ENCODE measurements around the gene ACTN3. TPM values are rescaled to one million over a fixed set of nuclear protein-coding genes. Genes with fewer than 3 reads are reported as not detected.

Gene ACTN3
- total RNA-seq, 1 donor from 2014 or later: not detected

GRCh38 chr11:66595245-66595904 lies 48.7 kb downstream of the ACTN3 start:
- Histone ChIP-seq H3K9me3 (no peaks in the 10 kb centered on the region), H3K27ac (peak overlapping the region; percentile 39 to 42), H3K4me3 (no peak overlapping the region), H3K27me3 (no peaks in the 10 kb centered on the region), H3K4me1 (peaks cover 5 to 22% of the 10 kb centered on the region in 2 donors), H3K36me3 (peaks cover 5 to 12% of the 10 kb centered on the region in 2 donors)
- no peak for TF ChIP-seq CTCF (IDR thresholded peaks at IDR 0.05)
- DNase-seq (ENCODE audit: low spot score in 2 of 2): peak in 1 of 2 donors; percentile 67
- intact Hi-C loops (cut with DNase I): no loop called here

DNA sequence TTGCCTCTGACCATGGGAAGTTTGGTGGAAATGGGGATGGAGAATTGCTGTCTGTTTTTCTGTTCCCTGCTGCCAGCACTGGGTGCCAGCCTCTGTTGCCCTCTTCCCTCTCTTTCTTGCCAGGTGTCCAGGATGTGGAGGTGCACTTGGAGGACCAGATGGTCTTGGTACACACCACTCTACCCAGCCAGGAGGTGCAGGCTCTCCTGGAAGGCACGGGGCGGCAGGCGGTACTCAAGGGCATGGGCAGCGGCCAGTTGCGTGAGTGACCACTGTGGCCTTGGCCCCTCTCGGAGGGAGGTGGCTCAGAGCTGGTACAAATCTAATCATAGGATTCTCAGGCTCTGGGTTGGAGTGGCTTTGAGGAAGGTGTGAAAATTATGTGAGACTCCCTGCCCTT lies 52.3 kb downstream of the ACTN3 start:
- Histone ChIP-seq H3K9me3 (no peaks in the 10 kb centered on the region), H3K36me3 (peaks cover 5 to 12% of the 10 kb centered on the region in 2 donors), H3K4me3 (no peak overlapping the region), H3K4me1 (peaks cover 4 to 34% of the 10 kb centered on the region in 2 donors), H3K27me3 (no peaks in the 10 kb centered on the region), H3K27ac (no peak overlapping the region)
- DNase-seq (ENCODE audit: low spot score in 2 of 2): no peak
- TF ChIP-seq CTCF (IDR thresholded peaks at IDR 0.05): no peak
- intact Hi-C loops (cut with DNase I): no loop called here

- no peaks in the 10 kb centered on the region for H3K27me3 ChIP-seq
- H3K27ac ChIP-seq: peak overlapping the region in 1 of 2 donors; percentile 30
- intact Hi-C loops (cut with DNase I): no loop called here
- no peak for TF ChIP-seq CTCF (IDR thresholded peaks at IDR 0.05)
- DNase-seq (ENCODE audit: low spot score in 2 of 2): no peak
- no peaks in the 10 kb centered on the region for H3K9me3 ChIP-seq
- H3K4me1 ChIP-seq: peaks cover 3 to 30% of the 10 kb centered on the region in 2 donors
- no peak overlapping the region for H3K4me3 ChIP-seq
- peaks cover 5 to 12% of the 10 kb centered on the region in 2 donors for H3K36me3 ChIP-seq
These were observed 53.5 kb downstream of the ACTN3 start for GRCh38 chr11:66600219-66600618.

DNA sequence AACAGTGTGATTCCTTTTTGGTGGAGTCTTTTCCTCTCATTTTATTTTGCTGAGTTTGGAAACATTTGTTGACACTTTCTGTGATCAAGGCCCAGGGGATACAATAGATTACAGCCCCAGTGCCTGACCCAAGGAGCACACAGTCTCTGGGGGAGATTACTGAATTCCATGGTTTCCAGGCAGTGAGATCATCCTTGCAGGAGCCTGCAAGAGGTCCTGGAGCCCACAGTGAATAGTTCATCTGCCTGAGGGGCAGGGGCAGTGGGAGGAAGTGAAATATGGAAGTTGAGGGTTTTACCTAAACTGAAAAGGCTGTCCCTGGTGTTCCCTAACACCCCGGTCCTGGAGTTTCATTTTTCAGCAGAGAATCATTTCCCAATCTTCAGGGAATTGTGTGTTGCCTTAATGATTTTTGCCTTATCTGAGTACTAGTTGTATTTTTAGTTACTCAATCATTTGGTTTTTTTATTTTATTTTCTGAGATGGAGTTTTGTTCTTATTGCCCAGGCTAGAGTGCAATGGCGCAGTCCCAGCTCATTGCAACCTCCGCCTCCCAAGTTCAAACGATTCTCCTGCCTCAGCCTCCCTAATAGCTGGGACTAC lies 54.0 kb downstream of the ACTN3 start:
- Histone ChIP-seq H3K27me3 (no peaks in the 10 kb centered on the region), H3K36me3 (peaks cover 5 to 17% of the 10 kb centered on the region in 2 donors), H3K4me1 (peaks cover 3 to 26% of the 10 kb centered on the region in 2 donors), H3K9me3 (no peaks in the 10 kb centered on the region), H3K27ac (peak overlapping the region in 1 of 2 donors; percentile 71), H3K4me3 (no peak overlapping the region)
- no peak for DNase-seq (ENCODE audit: low spot score in 2 of 2)
- TF ChIP-seq CTCF (IDR thresholded peaks at IDR 0.05): no peak
- intact Hi-C loops (cut with DNase I): no loop called here

GRCh38 chr11:66603072-66603471 lies 56.4 kb downstream of the ACTN3 start:
- H3K27me3 ChIP-seq: no peaks in the 10 kb centered on the region
- H3K4me3 ChIP-seq: no peak overlapping the region
- H3K36me3 ChIP-seq: peaks cover 5 to 20% of the 10 kb centered on the region in 2 donors
- no peaks in the 10 kb centered on the region for H3K9me3 ChIP-seq
- DNase-seq (ENCODE audit: low spot score in 2 of 2): no peak
- H3K27ac ChIP-seq: peak overlapping the region; percentile 56 to 71
- TF ChIP-seq CTCF (IDR thresholded peaks at IDR 0.05): no peak
- intact Hi-C loops (cut with DNase I): loop anchor here (2.0 kb wide), 1 partner anchor 14 kb away; the partner anchor contains the start of gene RBM14
- peaks cover 3 to 36% of the 10 kb centered on the region in 2 donors for H3K4me1 ChIP-seq

Measured in ascending aorta (tissue), 2 donors.